Cerebellar cortex (tissue), 1 donor: Measurements from ENCODE around the gene ZNF148.
A peak's percentile ranks its signal among the peaks of the same experiment; 100 is the strongest.

Experiments
- DNase-seq: peaks from one replicate; pipeline ENCODE4 v3.0.0-alpha.2; 2015; ENCODE audit warnings: low spot score

The ZNF148 gene

DNA sequence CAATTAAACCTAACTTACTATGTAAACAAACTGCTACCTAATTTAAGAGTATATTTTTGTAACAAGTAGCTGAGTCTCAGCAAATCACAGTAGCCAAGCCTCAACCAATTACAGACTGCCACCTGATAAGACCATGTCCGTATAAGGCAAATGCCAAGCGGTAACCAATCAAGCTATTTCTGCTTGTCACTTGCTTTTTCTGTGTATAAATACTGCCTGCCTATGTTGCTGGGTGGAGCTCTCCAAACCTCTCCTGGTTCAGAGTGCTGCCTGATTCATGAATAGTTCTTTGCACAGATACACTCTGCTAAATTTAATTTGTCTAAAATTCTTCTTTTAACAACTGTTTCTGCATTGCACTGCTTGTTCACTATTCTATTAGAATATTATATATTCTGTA, 42.6 kb downstream of the ZNF148 start:
- DNase-seq, result no peak

DNA sequence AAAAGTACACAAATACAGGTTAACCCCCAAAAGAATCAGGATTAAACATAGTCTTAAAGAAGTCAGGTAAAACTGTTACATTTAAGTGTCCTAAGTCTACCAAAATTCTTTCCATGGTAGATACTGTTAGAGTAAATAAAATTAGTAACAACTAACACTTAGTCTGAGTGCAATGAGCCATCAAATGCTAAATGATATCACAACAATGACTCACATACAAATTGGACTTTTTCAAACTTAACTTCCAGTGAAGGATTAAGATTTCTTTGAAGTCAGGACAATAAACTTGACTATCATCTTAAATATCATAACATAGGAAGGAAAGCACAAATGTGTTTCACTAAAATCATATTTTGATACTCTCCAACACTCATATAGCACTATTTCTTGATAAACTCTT, 43.9 kb downstream of the ZNF148 start:
- no peak for DNase-seq

- no peak for DNase-seq
These were observed 48.2 kb downstream of the ZNF148 start for GRCh38 chr3:125326957-125327356.

DNA sequence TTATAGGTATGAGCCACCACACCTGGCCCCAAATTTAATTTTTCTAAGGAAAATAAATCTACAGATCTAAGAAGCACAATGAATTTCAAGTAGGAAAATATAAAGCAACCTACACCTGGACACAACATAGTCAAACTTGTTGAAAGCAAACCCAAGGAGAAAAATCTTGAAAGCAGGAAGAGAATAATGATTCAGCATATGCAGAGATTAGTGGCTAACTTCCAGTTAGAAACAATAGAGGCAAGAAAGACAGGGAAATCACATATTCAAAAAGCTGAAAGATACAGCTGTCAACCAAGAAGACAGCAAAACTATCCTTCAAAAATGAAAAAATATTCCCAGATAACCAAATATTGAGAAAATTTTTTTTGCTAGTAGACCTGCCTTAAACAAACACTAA, 49.4 kb downstream of the ZNF148 start:
- DNase-seq, result no peak

GRCh38 chr3:125324341-125324740, 50.8 kb downstream of the ZNF148 start:
- no peak for DNase-seq

DNA sequence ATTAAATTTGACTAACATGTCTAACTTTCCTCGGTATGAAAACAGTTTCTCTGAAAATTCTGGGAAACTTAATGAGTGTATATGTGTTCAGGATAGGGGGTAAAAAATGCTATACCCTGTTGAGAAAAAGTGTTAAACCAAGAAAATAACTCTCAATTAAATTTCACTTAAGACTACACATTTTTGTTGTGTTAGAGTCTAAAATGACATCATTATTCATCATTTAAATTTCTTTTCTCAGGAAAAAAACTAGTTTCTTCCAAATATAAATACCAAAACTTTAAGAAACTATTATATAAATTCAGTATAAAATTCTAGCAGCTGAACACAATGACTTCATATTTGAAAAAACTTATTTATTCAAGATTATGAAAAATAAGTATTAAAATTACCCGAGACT, 52.2 kb downstream of the ZNF148 start:
- no peak for DNase-seq

DNA sequence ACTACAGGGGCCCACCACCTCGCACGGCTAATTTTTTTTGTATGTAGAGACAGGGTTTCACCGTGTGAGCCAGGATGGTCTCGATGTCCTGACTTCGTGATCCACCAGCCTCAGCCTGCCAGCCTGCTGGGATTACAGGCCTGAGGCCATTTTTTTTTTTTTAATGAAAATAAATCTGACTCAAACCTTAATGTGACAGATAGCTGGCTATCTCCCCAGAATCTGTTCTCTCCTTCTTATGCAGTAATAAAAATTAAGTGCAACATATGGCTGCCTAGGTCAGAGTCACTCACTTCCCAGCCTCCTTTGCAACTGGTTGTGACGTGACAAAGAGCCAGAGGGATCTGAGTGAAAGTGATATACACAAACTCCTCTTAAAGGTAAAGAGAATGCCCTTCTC, 53.0 kb downstream of the ZNF148 start:
- DNase-seq, result peak; percentile 25

GRCh38 chr3:125319765-125320164, 55.4 kb downstream of the ZNF148 start:
- no peak for DNase-seq

GRCh38 chr3:125318871-125319270, 56.3 kb downstream of the ZNF148 start:
- DNase-seq, result no peak

DNA sequence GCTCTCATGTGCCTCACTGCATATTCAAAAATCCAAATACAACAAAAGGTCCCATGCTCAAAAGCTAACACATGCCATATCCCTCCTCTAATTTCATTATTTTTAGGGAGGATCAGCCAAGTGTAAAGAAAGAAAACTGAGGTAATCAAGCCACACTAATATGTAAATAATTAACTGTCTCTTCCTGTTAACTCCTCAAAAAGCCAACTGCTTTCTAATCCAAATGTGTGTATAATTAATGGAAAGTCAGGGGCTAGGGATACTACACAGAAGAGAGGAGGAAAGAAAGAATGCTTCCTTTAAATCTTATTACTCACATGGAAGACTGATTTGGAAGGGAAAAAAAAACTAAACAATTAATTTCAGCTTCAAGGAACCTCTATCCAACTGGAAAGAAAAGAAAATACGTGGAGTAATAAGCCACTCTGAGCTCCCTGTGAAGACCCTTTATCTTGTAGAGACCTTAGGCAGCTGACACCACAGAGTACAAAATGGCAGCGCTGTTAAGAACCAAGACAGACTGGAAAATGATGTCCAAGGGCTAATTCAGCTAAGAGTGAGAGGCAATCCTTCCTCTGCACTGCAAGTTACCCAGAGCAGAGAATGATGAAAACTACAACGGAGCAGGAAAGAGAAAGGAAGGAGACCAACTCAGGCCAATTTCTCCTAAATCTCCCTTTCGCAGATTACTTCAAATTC, 56.8 kb downstream of the ZNF148 start:
- no peak for DNase-seq

DNA sequence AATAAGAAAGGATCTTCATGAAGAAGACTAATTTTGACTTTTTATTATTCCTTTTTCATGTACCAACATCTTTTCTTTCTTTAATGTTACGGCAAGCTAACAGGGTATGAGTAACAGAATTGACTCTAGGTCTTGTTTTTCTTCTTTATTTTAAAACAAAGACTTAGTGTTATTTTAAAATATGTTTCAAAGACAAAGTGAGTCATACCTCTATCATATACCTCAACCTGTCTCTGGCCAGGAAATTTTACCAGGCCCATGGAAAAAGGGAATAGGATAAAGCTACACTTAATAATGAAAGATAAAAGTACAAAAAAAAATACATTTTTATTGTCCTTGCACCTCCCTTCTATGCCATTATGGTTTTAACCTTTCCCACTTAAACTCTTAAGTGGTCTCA, 57.4 kb downstream of the ZNF148 start:
- DNase-seq, result no peak

DNA sequence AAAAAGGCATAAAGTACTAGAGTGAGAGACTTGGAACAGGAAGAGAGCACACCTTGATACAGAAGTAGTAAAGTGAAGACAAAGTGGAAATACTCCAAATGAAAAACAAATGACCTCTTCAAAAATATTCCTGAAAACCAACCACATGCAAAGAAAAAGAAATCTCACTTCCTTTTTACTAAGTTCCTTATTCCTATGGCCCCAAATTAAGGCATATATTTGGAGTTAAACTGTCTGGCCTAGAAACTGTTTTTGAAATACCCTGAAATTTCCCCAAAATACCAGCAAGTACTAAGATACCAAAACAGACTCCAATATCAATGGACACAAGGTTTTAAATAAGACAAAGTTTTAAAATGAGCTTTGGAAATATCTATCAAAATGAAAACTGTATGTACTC, 58.2 kb downstream of the ZNF148 start:
- no peak for DNase-seq

DNA sequence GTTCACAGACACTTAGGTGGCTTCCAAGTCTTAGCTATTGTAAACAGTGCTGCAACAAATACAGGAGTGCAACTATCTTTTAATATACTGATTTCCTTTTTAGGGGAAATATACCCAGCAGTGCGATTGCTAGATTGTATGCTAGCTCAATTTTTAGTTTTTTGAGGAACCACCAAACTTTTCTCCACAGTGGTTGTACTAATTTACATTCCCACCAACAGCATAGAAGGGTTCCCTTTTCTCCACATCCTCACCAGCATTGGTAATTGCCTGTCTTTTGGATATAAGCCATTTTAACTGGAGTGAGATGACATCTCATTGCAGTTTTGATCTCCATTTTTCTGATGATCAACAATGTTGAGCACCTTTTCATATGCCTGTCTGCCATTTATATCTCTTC, 58.9 kb downstream of the ZNF148 start:
- DNase-seq, result no peak

DNA sequence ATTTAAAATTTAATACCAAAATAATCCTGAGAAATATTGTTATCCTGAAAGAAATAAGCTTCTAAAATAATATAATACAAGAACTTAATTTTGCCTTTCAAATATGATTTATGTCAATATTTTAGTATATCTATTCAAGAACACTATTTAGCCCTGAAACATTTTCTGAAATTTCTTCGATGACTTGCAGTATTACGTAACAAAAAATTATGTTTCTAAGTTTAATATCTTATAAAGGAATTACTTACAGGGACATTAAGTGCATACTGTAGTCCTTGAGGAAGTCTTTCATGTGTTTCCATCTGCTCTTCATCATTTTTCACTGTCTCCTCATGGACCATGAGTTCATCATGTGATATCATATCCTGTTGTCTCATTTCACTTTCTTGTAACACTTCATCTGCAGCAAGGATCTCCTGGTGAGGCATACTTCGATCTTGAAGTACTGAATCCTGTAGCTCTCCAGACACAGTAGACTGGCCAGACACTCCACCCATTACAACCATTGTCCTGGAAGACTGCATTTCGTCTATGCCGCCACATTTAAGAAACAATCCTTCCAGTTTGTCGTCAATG, 62.0 kb downstream of the ZNF148 start:
- no peak for DNase-seq

DNA sequence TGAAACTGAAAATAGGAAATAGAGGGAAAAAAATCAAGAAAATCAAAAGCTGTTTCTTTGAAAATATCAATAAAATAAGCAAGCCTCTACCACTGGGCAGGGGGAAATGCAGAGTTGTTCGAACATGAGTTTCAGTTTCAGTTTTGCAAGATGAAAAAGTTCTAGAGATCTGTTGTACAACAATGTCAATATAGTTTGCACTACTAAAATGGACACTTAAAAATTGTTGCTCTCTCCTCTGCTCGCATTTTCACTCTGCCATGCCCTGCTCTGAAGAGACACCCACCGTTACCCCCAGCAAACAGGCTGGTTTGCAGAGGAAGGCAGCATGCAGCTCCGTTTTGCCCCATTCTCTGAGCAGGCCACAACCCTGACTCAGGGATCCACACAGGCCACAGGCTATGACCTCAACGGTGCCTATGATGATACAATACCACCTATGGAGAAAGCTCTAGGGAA, 64.5 kb downstream of the ZNF148 start:
- DNase-seq, result no peak

GRCh38 chr3:125309476-125309875, 65.6 kb downstream of the ZNF148 start:
- DNase-seq, result no peak

- DNase-seq, result no peak
These were observed 68.5 kb downstream of the ZNF148 start for GRCh38 chr3:125306620-125307019.

- DNase-seq, result no peak
These were observed 72.2 kb downstream of the ZNF148 start for GRCh38 chr3:125302932-125303331.

DNA sequence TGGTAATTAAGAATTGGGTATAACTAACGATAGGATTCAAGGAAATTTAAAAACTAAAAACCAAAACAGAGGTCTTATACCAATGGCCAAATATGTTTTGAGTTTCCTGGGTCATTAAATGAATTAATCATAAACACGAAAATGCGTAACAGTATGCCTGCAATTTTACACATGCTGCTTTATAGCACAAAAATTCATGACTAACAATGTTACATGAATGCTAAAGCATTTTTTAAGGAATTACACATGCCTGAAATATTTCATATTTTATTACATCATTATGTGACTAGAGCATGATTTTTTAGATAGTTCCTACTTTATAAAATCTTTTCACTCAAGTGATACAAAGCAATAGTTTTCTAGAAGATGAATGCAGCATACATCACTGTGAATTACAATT, 74.7 kb downstream of the ZNF148 start:
- DNase-seq, result no peak

DNA sequence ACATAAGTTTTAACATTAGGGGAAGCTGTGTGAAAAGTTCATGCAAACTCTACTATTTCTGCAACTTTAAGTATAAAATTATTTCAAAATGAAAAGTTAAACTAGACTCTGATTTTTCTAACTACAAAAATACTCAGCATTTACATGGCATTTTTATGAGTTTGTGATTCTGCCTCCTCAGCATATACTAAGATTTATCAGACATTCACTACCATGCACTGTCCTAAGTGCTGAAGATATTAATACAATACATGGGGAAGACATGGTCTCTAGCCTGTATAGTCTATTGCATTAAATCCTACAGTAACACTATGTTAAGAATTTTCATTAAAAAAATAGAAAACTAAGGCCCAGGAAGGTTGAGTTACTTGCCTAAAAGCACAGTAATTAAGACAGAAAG, 80.7 kb downstream of the ZNF148 start:
- no peak for DNase-seq

- DNase-seq, result no peak
These were observed 83.1 kb downstream of the ZNF148 start for GRCh38 chr3:125292015-125292414.

- DNase-seq, result no peak
These were observed 85.6 kb downstream of the ZNF148 start for GRCh38 chr3:125289429-125289981.

- no peak for DNase-seq
These were observed 87.9 kb downstream of the ZNF148 start for GRCh38 chr3:125287248-125287647.

DNA sequence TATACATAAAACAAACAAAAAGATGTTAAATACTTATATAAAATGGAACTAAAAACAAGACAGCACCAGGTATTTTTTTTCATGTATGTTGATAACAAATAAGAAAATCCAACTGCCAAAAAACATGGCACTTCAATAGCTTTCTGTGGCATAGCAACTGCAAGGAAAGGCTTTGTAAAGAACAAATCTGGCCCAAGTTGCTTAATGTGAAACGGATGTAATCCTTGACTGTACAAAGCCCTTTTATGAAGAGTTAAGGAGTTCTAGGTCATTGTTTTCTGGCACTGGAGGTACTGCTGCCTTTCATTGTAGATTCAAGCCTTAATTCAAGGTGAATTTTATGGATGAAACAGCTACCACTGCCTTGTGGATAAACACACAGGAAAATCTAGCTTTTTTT, 93.7 kb downstream of the ZNF148 start:
- no peak for DNase-seq
